HG03280 (cell line): ENCODE data around the gene RPS10.
"Not testable (repeated sequence)": the region's sequence is repeated elsewhere in the genome, so short reads cannot be mapped to it uniquely, and the experiment has no call there.

Experiments
- ATAC-seq: cut with Tn5 transposase; IDR thresholded peaks from one replicate; pipeline ENCODE4 v1.9.1; 2021; ENCODE audit warnings: mild to moderate bottlenecking, moderate library complexity; ENCODE audit not compliant: unreplicated experiment

The RPS10 gene

DNA sequence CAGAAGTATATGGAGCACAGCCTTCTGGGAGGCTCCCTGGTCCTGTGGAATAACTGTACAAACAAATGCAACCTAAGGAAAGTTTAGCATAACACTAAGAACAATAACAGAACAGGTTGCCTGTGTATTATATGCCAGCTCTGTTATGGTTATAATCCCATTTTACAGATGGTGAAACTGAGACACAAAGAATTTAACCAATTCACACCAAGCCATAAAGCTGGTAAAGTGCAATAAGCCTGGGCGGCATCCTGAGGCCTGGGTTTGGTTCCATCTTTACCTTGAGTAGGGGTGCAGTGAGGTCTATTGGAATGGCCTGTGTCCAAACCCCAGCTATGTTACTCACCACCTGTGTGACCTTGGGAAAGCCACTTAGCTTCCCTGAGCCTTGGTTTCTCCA, 25.3 kb upstream of the RPS10 start:
- no peak for ATAC-seq

DNA sequence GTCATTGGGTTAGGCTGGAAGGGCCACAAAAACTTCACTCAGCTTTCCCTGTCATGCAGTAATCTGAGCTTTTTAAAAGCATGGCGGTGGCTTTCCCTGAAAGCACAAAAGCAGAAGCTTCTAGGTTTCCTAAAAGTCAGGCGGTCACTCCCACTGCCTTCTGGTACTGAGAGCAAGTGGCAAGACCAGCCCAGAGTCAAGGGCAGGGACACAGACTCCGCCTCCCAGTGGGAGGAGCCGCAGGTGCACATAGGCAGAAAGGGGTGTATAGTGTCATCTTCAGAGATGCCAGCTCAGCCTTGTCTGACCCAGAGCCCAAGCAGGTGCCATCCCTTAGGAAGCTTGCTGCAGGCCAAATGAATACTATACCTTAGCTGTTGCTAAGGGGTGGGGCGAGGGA, 22.0 kb upstream of the RPS10 start:
- no peak for ATAC-seq

DNA sequence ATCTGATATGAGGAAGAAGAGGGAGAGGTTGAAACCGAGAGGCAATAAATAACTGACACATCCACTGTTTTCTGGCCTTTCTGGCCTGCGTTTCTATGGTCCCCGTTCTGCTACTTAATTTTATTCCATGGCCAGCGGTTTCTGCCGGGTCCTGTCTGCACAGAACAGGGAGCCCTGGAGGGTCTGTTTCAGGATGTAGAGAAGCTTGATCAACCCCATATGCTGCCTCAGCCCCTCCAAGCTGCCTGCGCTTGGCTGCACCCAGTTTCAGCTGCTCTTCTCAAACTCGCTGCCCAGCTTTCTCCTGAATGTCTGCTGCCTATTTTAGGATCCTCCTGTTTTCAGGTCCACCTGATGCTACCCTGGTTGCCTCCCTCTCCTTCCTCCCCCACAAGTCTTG, 21.5 kb upstream of the RPS10 start:
- no peak for ATAC-seq

GRCh38 chr6:34445313-34445860, 19.5 kb upstream of the RPS10 start:
- ATAC-seq, result no peak

DNA sequence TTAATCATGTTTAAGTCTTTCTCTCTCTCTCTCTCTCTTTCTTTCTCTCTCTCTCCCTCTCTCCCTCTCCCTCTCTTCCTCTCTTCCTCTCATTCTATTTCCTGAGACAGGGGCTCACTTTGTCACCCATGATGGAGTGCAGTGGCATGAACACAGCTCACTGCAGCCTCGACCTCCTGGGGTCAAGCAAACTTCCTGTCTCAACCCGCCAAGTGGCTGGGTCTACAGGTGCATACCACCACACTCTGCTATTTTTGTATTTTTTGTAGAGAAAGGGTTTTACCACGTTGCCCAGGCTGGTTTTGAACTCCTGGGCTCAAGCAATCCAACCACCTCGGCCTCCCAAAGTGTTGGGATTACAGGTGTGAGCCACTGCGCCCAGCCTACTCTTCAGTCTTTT, 15.7 kb upstream of the RPS10 start:
- no peak for ATAC-seq

DNA sequence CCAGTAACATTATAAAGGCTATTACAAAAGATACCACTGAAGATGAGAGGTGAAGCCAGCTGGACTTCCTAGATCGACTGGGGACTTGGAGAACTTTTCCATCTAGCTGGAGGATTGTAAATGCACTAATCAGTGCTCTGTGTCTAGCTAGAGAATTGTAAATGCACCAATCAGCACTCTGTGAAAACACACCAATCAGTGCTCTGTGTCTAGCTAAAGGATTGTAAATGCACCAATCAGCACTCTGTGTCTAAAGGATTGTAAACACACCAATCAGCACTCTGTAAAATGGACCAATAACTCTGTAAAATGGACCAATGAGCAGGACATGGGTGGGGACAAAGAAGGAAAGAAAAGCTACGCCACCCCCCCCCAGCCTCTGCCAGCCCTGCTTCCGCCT, 13.6 kb upstream of the RPS10 start:
- ATAC-seq, result no peak

DNA sequence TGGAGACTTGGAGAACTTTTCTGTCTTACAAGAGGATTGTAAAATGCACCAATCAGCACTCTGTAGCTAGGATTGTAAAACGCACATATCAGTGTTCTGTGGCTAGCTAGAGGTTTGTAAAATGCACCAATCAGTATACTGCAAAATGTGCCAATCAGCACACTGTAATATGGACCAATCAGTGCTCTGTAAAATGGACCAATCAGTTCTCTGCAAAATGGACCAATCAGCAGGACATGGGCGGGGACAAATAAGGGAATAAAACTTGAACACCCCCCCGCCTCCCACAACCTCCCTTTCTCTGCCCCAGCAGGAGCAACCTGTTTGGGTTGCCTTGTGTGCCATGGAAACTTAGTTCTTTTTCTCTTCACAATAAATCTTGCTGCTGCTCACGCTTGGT, 12.8 kb upstream of the RPS10 start:
- no peak for ATAC-seq

DNA sequence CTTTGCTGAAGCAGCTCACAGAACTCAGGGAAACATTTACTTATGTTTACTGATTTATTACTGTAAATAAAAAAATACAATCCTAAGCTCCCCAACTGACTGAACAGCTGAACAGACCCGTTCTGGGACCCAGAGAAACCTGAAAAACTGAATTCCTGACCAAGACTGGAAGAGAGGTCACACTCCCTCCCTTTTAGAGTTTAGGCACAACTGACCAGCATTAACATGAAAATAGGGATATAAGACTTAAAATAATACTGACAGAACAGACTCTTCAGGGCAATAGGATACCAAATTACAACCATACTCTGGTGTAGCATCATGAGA, 11.7 kb upstream of the RPS10 start:
- no peak for ATAC-seq

DNA sequence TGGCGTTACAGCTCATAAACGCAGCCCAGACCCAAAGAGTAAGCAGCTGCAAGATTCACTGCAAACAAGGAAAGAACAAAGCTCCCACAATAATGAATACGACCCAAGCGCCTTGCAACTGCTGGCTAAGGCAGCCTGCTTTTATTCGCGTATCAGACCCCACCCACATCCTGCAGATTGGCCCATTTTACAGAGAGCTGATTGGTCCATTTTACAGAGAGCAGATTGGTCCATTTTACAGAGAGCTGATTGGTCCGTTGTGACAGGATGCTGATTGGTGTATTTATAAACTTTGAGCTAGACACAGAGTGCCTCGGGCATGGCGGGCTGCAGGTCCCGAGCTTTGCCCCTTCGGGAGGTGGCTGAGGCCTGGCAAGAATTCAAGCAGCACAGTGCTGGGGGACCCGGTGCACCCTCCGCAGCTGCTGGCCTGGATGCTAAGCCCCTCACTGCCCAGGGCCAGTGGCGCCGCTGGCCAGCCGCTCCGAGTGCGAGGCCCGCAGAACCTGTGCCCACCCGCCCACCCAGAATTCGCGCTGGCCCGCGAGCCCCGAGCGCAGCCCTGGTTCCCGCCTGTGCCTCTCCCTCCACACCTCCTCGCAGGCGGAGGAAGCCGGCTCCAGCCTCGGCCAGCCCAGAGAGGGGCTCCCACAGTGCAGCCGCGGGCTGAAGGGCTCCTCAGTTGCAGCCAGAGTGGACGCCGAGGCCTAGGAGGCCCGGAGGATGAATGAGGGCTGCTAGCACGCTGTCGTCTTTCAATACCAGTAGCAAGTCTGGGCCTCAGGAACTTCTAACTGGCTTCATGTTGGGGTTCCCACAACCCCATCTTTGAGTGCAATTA, 11.2 kb upstream of the RPS10 start:
- no peak for ATAC-seq

DNA sequence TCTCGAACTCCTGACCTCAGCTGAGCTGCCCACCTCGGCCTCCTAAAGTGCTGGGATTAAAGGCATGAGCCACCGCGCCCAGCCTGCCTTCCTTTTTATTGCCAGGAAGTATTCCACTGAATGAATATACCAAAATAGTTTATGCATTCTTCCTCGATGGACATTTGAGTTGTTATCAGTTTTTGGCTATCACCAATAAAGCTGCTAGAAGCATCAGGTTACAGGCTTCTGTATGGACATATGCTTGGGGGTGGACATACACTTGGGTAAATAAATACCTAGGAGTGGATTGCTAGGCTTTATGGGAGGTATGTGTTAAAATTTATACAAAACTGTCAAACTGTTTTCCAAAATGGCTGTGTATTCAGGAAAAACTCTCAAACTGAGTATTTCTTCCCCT, 10.0 kb upstream of the RPS10 start:
- ATAC-seq, result no peak

GRCh38 chr6:34425132-34425497, 754 bp downstream of the RPS10 start:
- no peak for ATAC-seq

DNA sequence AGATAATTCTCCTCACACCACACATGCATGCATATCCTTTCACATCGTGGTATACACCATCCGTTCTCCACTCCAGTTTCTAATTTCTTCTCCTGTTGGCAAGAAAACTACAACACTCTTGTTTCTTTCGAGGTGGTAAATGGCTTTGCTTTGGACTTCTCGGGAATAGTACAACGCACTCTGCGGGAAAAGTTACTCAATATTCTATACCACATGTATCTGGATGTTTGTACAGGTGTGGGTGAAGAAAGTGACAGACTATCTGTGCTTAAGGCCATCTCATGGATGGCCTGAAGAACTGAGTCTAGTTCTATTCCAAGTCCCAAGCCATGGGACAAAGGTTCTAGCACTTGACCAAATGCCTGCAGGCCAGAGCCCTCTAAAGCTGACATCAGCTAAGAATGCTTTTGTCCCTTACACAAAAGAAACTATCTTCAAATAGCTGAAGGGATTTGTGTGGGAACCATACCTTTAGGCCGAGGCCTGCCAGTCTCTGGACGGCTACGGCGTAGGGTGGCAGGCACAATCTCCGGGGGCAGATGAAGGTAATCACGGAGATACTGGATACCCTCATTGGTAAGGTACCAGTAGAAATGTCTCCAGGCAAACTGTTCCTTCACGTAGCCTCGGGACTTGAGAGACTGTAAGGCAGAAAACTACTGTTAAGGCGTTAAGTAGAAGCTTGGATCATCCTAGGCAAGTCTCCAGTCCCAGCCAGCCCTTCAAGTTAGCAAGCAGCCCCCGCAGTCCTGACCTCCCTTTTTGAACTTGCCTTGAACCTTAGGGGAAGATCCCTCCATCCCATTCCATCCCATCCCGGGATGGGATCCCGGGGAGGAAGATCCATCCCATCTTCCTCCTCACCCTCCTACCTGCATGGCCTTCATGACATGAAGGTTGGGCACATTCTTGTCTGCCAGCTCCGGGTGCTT, 1.4 kb downstream of the RPS10 start:
- no peak for ATAC-seq

GRCh38 chr6:34423254-34423653, 2.6 kb downstream of the RPS10 start:
- no peak for ATAC-seq

- ATAC-seq, result no peak
Measured at GRCh38 chr6:34418367-34418766, 7.5 kb downstream of the RPS10 start.

DNA sequence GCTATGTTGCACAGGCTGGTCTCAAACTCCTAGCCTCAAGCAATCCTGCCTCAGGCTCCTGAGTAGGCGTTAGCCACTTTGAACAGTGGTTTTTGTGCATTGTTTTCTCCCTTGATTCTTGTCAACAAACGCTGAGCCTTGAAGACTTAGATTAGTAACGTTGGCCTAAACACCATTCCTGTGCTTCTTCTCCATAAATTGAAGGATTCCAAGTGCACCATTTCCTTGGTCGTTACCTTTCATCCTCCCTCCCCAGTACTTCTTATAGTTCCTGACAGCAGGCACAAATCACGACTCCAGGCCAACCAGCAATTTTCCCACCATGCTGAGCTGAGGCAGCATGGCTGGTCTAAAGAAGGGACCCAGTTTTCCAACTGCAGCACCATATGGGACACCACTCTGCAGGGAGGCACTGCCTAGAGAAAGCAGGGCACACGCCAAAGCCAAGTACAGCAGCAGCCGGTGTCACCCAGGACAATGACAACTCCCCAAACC, 8.9 kb downstream of the RPS10 start:
- no peak for ATAC-seq

GRCh38 chr6:34414999-34415858, 10.6 kb downstream of the RPS10 start:
- ATAC-seq, result no peak

GRCh38 chr6:34412643-34413214, 13.1 kb downstream of the RPS10 start:
- ATAC-seq, result no peak

GRCh38 chr6:34412016-34412415, 13.9 kb downstream of the RPS10 start:
- ATAC-seq, result no peak

DNA sequence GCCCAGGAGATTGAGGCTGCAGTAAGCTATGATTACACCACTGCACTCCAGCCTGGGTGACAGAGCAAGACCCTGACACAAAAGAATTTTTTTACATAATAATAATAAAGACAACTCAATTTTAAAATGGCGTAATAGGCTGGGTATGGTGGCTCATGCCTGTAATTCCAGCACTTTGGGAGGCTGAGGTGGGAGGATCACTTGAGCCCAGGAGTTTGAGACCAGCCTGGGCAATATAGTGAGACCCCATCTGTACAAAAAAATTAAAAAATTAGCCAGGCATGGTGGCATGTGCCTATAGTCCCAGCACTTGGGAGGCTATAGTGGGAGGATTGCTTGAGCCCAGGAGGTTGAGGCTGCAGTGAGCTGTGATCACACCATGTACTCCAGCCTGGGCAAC, 18.0 kb downstream of the RPS10 start:
- ATAC-seq, result not testable (repeated sequence)

- ATAC-seq, result no peak
Measured at GRCh38 chr6:34396518-34396917, 29.4 kb downstream of the RPS10 start.

DNA sequence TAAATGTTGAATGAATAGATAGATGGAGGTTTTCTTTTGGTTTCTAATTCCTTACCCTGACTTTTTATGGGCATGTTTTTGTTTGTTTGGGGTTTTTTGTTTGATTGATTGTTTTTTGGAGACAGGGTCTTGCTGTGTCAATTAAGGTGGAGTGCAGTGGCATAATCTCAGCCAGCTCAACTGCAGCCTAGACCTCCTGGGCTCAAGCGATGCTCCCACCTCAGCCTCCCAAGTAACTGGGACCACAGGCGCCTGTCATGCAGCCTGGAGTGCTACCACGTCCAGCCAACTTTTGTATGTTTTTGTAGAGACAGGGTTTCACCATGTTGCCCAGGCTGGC, 31.9 kb downstream of the RPS10 start:
- ATAC-seq, result no peak
